ENCODE results near the gene KIAA0232.

The KIAA0232 gene

DNA sequence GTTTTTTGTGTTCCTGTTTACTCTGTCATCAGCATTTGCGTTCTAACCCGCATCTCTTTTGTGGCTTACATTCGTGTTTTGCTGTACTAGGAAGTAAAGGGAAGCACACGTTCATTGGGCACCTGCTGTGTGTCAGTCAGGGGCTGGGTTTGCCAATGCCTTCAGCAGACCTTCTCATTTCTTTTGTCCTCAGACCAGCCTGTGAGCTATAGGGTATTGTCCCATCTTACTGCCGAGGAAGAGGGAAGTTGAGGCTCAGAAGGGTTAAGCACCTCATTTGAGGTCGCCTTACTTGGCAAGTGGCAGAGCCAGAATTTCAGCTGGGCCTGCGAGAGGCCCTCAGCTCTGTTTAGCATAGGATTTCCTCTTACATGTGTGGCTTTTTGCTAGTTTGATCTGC is 135.8 kb downstream of the KIAA0232 start:
- DNase-seq (ENCODE audit: extremely low spot score): no peak
- POLR2A ChIA-PET: no interaction called here
- CTCF ChIA-PET: interaction anchor here (0.9 to 2.5 kb wide), 5 partner anchors 10 to 124 kb away, joined by 3 to 31 read pairs (median 4); a partner anchor contains a TSS
- no peak for TF ChIP-seq CTCF (IDR thresholded peaks at IDR 0.05; ENCODE audit: control extremely low read depth, extremely low read depth, low read depth, missing control alignments)

GRCh38 chr4:6920171-6920570 is 137.6 kb downstream of the KIAA0232 start:
- ChIA-PET CTCF (interaction anchor here (1.2 to 2.4 kb wide), 2 partner anchors 8 to 47 kb away, joined by 3 to 8 read pairs; no protein-coding TSS in a partner anchor), POLR2A (no interaction called here)
- DNase-seq (ENCODE audit: extremely low spot score): no peak
- TF ChIP-seq CTCF (IDR thresholded peaks at IDR 0.05; ENCODE audit: control extremely low read depth, extremely low read depth, low read depth, missing control alignments): no peak

- TF ChIP-seq CTCF (IDR thresholded peaks at IDR 0.05; ENCODE audit: control extremely low read depth, extremely low read depth, low read depth, missing control alignments): no peak
- no peak for DNase-seq (ENCODE audit: extremely low spot score)
- ChIA-PET POLR2A (no interaction called here), CTCF (no interaction called here)
These were observed 141.0 kb downstream of the KIAA0232 start for GRCh38 chr4:6923507-6923906.

- ChIA-PET CTCF (no interaction called here), POLR2A (no interaction called here)
- DNase-seq (ENCODE audit: extremely low spot score): no peak
- TF ChIP-seq CTCF (IDR thresholded peaks at IDR 0.05; ENCODE audit: control extremely low read depth, extremely low read depth, low read depth, missing control alignments): no peak
These were observed 141.8 kb downstream of the KIAA0232 start for GRCh38 chr4:6924361-6924779.

DNA sequence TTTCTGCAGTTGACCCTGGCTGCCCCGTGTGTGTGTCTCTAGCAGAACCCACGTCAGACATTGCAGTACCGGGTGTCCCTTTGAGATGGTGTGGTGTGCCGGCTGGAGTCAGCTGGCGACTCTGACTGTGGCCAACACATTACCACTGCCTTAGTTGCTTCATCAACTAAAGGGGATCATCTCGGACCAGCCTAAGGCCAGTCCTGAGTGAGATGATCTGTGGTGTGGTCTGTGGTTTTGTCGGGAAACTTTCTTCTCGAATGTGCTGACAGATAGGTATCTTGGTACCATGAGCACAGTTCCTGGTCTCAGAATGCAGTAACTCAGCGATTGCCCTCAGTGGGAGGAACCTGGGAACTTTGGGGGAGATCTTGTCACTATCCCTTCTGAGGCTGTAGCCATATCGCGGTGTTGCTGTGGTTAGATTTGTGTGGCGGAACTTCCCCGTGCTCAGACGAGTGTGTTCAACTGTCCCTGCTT is 142.9 kb downstream of the KIAA0232 start:
- POLR2A ChIA-PET: no interaction called here
- CTCF ChIA-PET: interaction anchor here (1.0 to 6.3 kb wide), 2 partner anchors 8 to 23 kb away, joined by 3 to 31 read pairs; no protein-coding TSS in a partner anchor
- TF ChIP-seq CTCF (IDR thresholded peaks at IDR 0.05; ENCODE audit: control extremely low read depth, extremely low read depth, low read depth, missing control alignments): no peak
- DNase-seq (ENCODE audit: extremely low spot score): no peak

- POLR2A ChIA-PET: no interaction called here
- CTCF ChIA-PET: interaction anchor here (1.0 to 6.3 kb wide), 4 partner anchors 8 to 117 kb away, joined by 3 to 31 read pairs (median 4); partner anchors contain the start of gene TADA2B
- TF ChIP-seq CTCF (IDR thresholded peaks at IDR 0.05; ENCODE audit: control extremely low read depth, extremely low read depth, low read depth, missing control alignments): no peak
- no peak for DNase-seq (ENCODE audit: extremely low spot score)
These were observed 143.6 kb downstream of the KIAA0232 start for GRCh38 chr4:6926081-6926480.

All from GM10248 (cell line).